Left cardiac atrium (tissue), 4 donors: Measurements from ENCODE around the gene RAMACL. TPM values are rescaled to one million over a fixed set of nuclear protein-coding genes. Genes with fewer than 3 reads are reported as not detected.
"Not testable (repeated sequence)": the region's sequence is repeated elsewhere in the genome, so short reads cannot be mapped to it uniquely, and the experiment has no call there.

Experiments used
- ATAC-seq, 2 donors: fragments of 200-7000 bp; cut with Tn5 transposase; one replicate each; pipeline ENCODE4 v1.9.1; 2020; ENCODE audit warnings: mild to moderate bottlenecking in 2 of 2, moderate library complexity in 2 of 2
- DNase-seq: peaks from one replicate; pipeline ENCODE4 v3.0.0-alpha.2; 2020
- intact Hi-C, 2 donors: fragments of 100-400 bp; cut with DNase I; formaldehyde crosslinking; loops; one replicate each; pipeline versions ENCODE4 v1.14.1 to v1.15.1; 2022 to 2023
- total RNA-seq, 2 donors: library from RNA; stranded (reverse); fragmentation: NEBNext Ultra II Directional; extraction: Animal tissue kit (Norgen Biotek cat#: 25700); gene quantifications; one replicate each; pipeline ENCODE4 v1.2.1, GENCODE V29; 2021
- donor health status: DM: no; HTN: yes; CAD: no.
- donor health status: DM: no; HTN: yes; CAD: no; lungs with severe emphysema.
- donor health status: DM: yes; HTN: yes; CAD: no.
- donor health status: Dilated cardiomyopathy.

The RAMACL gene
- total RNA-seq, 2 donors from 2014 or later: 0.71 to 1.6 TPM

DNA sequence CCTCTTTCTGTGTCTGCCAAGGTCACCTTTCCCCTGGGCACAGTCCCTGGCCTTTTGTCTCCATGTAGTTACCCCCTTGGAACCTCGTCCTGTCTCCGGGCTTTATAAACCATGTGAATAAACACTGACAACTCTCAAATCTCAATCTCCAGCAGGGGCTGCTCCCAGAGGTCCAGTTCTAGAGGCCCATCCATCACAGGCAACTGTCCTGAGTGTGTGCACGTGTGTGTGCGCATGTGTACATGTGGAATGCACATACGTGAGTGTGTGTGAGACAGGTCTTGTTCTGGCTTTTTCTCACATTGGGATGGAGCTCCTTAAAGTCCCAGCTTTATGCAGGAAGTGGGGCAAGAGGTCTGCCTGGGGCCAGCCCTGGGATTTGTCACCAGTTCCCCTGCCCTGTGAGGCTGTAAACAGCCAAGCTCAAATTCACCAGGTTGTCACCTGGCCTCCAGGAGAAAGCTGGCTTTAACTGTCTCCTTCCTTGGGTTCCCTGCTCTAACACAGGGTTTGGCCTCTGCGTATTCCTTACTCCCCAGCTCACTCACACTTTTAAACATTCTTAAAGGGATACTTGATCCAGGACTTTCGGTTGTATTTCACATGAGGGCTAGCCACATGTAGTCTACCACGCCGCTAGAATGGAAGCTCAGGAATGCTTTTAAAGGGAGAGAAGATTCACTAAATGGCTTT, 42.7 kb downstream of the RAMACL start:
- ATAC-seq (no peak), DNase-seq (no peak)
- intact Hi-C loops: no loop called here

DNA sequence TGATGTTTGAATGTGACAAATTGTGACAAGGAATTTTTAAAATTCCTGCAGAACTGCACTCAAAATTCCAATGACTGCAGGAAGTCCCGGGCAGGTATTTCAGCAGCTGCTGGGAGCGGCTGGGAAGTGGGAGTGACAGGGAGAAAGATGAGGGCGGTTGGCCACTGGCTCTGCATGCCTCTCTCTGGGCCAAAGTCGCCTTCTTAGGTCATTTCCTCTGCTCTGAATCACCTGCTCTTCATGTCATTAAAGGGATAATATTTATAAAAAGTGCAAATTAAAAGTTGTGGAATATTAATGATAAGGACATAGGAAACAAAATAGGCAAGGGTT, 43.9 kb downstream of the RAMACL start:
- DNase-seq: no peak
- intact Hi-C loops: no loop called here
- ATAC-seq: peak in 1 of 2 donors; percentile 34

DNA sequence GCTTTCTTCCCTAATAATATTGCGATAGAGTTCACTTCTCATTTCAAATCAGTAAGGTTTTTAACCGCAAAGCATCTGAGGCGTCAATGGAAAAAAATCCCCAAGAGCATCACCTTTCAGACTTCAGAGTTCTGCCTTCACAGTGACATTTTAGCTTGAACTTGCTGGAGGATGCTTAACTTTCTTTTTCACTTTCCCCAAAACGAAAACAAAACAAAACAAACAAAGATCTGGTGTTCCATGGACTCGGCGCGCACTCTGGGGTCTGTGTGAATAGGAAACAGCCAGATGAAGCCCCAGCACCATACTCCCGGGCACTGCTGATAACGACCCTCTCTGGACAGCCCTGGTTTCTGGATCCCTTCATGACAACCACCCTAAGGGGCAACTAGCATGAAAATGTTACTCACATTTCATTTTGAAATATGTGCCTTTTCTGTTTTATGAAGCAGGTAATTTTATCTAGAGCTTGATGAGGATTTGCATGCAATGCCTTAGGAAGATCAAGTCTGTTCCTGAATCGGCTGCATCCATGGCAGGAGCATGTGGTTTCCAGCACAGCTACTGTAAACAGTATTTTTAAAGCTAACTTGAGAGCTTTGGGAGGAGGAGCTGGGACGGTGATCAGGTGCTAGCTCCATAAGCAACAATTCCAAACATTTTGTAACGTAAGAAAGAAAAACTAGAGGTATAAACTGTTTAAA, 44.5 kb downstream of the RAMACL start:
- ATAC-seq (no peak), DNase-seq (no peak)
- intact Hi-C loops: no loop called here

DNA sequence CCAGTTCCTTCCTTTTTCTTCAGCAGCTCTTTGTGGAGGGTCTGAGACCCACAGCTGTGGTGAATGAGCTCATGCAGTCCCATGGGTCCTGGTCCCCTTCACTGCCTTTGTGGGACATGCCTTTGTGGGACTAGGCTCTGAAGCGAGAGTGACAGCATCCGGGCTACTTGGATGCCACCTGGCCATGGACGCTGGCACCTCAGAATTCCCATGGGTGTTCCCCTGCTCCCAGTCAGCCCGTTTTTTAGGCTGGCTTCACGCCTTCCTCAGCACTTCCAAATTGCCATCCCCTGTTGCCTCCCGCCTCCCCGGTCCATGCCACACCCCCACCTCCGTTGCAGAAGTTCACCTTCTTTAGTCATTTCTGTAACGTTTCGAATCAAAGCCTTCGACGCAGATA, 45.1 kb downstream of the RAMACL start:
- intact Hi-C loops: no loop called here
- peak in 1 of 2 donors; percentile 33 for ATAC-seq
- DNase-seq: no peak

DNA sequence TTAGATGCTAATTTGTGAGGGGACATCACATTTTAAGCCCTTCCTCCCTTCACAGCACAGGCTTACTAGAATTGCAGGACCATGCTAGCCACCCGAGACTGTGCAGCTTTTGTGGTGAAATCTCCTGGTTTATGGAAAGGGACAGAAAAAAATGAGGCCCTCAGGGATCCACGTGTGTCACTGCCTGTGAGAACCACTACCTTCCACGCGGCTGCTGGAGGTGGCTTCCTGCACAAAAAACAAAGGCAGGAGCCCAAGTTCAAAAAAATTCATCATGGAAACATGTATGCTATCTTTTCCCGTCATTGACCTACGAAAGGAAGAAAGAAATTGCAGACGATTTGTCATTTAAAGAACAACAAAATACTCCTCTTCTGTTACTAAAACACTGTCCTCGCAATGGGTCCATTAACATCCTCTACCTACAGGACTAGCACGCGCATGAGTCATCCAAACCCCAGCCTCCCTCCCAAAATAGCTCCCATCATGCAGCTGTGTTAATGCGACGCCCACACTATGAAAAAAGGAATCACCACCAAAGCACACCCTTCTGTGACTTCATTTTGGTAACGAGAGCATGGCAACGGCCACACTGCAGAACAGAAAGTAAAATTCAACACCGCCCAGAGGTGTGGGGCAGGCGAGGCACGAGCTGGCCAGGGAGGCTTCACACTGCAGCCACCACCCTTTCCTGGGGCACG, 45.7 kb downstream of the RAMACL start:
- peak; percentile 36 for DNase-seq
- peak; percentile 66 to 74 for ATAC-seq
- intact Hi-C loops: no loop called here

DNA sequence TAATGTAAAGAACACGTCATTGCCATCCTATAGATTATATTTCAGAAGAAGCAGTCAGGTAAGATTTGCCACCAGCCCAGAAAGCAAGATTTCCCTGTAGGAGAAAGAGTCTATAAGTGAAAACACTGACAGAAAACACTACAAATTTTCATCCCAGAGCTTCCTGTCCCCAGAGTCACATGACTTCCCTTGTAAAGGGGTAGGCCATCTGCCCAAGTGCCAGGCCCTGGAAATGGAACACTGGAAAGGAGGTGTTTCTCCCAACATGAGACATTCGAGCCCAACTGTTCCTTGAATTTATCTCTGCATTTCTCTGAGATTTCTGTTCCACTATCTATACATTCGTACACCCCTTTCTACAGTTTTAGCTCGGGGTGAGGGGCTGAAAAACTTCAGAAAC, 46.9 kb downstream of the RAMACL start:
- no peak for ATAC-seq
- intact Hi-C loops: no loop called here
- DNase-seq: no peak

DNA sequence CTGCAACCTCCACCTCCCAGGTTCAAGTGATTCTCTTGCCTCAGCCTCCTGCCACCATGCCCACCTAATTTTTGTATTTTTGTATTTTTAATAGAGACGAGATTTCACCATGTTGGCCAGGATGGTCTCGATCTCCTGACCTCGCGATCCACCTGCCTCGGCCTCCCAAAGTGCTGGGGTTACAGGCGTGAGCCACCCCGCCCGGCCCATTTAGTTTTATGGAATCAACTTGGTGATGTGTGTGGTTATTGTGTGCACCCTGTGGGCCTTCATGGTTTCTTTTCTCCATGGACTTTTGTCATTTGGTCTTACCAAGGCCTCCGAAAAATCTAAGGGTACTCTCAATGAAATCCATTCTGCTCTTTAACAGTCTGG, 47.5 kb downstream of the RAMACL start:
- DNase-seq, intact Hi-C loops, ATAC-seq: not testable (repeated sequence)

DNA sequence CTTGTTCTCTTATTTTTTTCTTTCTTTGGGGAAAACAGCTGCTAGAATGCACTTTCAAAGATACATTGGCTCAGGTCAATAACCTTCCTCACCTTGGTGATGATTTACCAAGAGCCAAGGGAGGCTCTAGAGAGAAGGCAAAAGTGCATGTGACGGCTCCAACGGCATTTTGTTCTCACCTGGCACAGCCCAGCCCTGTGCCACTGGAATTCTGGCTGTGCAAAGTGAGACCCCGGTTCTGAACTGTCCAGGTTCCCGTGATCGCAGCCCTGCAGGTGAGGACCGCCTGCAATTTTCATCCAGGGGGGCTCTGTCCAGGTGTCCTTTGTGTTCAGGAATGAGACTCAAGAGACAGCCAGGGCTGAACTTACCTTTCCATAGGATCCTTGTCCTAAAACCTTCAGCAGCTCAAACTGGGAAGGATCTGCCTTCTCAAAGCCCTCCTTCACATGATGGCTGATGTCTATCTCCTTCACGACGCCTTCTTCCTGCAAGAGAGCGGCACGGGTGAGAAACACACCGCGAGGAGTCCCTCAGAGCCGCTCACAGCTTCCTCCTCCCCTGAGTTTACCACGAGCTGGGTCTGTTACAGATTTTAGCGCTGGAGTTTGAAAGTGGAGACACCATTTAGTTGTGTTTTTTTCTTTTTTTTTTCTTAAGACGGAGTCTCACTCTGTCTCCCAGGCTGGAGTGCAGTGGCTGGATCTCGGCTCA, 48.0 kb downstream of the RAMACL start:
- intact Hi-C loops: no loop called here
- ATAC-seq: no peak
- no peak for DNase-seq

DNA sequence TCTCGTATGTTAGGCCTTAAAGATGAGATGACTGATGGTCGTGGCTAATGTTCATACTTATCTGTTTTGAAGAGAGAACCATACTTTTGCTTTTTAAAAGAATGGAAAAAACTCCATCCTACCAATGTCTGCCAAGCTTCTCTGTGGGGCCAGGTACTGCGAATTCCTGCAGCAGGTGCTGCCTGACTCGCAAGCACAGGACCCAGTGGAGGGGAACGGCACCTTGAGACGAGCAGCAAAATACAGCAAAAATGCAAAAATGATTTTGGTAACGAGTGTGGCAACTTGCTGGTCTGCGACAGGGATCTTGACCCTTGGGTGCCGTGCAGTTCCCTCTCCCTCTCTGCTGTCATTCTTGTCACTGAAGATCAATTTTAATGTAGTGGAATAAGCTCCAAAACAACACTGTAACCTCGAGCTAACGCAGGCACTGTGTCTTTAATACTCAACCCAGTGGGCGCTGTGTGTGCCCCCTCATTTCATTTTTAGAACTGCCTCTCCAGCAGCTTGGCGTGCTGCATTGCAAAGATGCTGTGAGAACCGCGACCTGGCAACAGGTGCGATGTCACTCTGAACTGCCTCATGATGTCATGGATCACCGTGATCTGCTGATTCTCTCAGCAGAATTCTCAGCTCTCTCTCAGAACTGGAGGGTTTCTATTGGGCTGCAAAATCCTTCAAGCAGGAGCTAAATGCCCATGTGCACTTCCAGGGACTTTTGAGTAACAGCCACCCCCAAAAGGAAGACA, 51.6 kb downstream of the RAMACL start:
- no peak for DNase-seq
- intact Hi-C loops: no loop called here
- ATAC-seq: no peak

DNA sequence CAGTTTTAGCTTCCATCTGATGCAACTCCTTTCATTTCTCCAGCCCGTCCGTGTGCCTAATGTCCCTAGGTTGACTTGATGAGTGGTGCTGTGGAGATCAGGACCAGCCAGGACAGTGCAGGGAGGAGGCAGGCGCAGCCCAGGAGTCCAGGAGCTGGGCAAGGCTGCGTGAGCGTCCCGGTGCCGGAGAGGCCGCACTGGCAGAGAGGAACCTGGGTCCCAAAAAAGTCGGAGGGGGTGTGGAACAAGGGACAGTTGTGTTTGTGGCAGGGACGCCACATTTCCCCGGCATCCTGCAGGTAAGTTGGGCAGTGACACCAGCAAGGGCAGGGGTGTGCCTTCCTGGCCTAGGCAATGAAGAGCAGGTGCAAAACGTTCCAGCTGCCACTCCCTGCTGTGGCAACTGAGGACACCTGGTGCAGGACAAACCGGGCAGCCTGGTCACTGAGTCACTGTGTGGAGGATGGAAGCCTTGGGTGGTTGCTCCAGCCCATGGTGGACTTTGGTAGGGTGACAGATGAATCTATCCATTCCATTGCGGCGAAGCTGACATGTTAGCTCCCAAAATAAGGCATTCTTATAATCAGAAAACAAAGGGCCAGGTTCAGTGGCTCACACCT, 53.2 kb downstream of the RAMACL start:
- intact Hi-C loops: no loop called here
- ATAC-seq (no peak), DNase-seq (no peak)

Other genes starting within 250 kb of the RAMACL start
- 10 to 100 TPM; 26.3 to 28.0 TPM for gene SFT2D1, start 244.1 kb downstream of the RAMACL start, total RNA-seq
- gene MPC1, start 203.7 kb downstream of the RAMACL start, total RNA-seq: 100 to 1,000 TPM; 273 to 352 TPM
- 10 to 100 TPM; 59.6 to 95.7 TPM for gene RPS6KA2, start 40.6 kb upstream of the RAMACL start, total RNA-seq